Measurements from ENCODE around the gene NLGN1.
A peak's percentile ranks its signal among the peaks of the same experiment; 100 is the strongest.
"Not testable (repeated sequence)": the region's sequence is repeated elsewhere in the genome, so short reads cannot be mapped to it uniquely, and the experiment has no call there.

The NLGN1 gene

DNA sequence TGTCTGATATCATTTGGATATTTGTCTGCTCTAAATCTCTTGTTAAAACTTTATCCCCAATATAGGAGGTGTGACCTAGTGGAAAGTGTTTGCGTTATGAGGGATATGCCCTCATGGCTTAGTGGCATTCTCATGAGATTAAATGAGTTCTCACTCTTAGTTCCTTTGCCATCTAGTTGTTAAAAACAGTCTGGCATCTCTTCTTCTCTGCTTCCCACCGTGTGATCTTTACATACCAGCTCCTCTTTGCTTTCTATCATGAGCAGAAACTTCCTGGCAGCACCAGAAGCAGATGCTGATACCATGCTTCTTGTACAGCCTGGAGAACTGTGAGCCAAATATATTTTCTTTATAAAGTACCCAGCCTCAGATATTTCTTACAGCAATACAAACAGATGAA, 33.0 kb downstream of the NLGN1 start:
- no peak for DNase-seq

DNA sequence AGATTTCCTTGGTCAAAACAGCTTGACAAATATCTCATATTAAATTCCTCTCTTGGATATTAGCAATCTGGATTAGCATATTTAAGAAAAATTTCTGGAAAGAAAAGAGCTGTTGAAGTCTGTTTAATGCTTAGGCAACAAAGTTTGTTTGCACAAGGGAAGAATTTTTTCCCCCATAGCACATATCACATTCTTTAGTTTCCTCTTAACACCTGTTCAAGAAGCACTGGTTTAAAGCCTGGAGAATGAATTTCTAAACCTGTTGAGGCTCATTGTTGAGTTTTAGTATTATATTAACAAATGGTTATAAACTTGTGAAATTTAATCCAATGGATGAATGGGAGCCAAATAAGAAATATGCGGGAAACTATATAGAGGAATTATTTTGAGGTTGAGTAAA, 41.5 kb downstream of the NLGN1 start:
- no peak for DNase-seq

DNA sequence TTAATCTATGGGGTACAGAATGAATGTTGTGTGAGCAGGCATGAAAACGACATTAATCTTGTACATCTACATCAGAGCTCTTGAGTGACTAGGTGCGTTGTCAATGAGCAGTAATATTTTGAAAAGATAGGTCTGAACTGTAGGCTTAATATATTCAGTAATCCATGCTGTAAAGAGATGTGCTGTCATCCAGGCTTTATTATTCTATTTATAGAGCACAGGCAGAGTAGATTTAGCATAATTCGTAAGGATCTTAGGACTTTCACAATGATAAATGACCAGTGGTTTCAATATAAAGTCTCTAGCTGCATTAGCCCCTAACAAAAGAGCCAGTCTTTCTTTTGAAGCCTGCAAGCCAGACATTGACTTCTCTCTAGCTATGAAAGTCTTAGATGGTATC, 43.0 kb downstream of the NLGN1 start:
- DNase-seq: no peak

DNA sequence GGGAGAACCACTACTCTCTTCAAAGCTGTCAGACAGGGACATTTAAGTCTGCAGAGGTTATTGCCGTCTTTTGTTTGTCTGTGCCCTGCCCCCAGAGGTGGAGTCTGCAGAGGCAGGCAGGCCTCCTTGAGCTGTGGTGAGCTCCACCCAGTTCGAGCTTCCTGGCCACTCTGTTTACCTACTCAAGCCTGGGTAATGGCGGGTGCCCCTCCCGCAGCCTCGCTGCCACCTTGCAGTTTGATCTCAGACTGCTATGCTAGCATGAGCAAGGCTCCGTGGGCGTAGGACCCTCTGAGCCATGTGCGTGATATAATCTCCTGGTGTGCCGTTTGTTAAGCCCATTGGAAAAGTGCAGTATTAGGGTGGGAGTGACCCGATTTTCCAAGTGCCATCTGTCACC, 54.0 kb downstream of the NLGN1 start:
- DNase-seq: peak; percentile 20

DNA sequence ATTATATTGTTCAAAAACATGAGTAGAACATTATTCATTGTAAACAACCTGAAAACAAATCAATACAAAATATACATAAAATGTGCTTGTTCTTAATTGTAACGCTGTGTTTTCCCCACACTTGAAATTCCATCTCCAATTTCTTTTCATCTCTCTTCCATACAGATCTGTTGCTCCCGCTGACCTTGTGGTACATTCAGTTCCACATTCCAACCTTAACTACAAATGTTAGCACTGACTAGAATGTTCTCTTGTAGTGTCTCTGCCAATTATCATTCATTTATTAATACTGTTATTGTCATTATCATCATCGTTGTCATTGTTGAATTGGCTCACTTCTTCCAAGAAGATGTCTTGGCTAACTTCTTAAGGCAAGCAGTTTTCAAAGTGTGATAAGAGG, 65.7 kb downstream of the NLGN1 start:
- DNase-seq: no peak

DNA sequence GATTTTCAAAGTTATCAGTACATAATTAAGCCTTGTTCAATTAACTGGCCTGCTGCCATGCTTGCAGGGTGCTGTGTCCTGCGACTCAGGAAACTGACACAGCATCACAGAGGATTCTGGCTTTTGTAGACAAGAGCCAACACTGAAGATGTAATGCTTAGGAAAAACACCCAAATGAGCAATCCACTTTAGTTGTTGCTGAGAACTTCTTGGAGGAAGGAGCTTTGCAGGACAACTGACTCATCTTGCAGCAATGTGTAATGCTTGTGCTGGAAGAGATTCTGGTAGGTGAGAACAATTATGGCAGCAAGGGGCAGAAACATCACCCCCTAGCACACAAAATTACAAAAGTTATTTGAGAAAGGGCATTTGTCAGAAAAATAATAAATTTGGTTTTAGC, 67.6 kb downstream of the NLGN1 start:
- DNase-seq: no peak

DNA sequence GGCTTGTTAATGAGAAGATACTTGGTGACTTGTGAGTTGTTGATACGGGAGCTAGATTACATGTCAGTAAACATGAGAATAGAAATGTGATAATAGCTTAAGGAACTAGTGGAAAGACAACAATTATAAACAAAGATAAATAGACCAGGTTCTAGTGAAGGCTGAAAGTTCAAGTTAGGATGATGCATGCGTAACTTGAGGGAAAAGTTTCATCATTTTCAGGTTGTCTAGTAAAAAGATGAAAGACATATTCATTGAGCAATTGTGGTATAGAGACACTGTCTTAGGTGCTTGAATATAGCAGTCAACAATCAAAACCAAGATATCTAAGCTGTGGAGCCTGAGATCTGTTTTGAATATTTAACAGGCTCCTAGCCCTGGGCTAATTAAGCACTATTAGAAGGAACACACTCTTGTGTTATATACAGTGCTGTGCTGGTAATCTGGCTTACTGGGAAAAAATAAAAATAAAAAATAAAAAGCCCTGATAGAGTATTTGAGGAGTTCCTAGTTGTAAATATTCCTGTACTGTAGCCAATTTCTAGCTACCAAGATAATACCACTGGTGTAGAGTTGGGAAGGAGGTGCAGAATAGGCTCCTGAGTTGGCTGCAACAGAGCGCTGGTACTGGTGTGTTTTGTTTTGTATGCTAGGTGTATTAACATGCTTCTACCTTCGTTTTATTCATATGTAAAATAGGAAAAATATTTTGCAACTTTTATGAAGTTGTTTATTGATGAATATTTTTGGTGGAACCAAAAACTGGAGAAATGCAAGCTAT, 68.5 kb downstream of the NLGN1 start:
- DNase-seq: no peak

GRCh38 chr3:173467501-173467900, 70.0 kb downstream of the NLGN1 start:
- no peak for DNase-seq

DNA sequence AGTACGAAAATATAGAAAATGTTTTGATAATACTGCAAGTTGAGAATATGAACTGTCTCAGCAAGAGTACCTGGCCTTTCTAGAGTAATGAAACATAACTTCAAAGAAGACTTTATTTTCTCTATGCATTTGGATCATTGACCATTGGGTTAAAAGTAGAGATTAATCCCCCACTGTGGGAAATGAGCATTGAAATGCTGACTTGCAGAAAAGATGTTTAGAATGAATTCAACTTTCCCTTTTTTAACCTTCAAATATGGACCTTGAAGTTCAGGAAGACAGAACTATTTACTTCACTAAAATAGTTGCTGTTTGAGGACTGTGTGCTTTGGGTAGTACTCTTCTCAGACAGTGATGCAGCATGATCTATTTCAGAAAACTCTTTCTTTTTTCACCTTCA, 75.7 kb downstream of the NLGN1 start:
- no peak for DNase-seq

DNA sequence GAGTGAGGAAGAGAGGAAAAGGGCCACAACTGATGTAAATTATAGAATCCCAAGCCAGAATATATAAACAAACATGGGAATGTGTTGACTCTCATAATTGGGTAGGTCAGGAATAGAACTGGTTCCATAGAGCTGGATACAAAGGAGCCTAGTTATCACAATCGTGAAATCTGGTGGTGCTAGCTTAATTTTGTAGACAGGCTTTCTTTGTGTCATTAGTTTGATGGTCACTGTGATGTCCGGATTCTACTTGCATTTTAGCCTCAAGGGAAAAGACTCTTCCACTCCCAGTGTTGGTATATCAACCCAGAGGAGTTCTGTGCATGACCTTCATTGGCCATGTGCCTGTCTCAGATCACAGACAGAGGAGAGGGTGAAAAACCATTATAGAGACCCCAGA, 81.8 kb downstream of the NLGN1 start:
- DNase-seq: no peak

- DNase-seq: no peak
These were observed 104.5 kb downstream of the NLGN1 start for GRCh38 chr3:173501931-173502489.

GRCh38 chr3:173502983-173503568, 105.5 kb downstream of the NLGN1 start:
- peak; percentile 60 for DNase-seq

DNA sequence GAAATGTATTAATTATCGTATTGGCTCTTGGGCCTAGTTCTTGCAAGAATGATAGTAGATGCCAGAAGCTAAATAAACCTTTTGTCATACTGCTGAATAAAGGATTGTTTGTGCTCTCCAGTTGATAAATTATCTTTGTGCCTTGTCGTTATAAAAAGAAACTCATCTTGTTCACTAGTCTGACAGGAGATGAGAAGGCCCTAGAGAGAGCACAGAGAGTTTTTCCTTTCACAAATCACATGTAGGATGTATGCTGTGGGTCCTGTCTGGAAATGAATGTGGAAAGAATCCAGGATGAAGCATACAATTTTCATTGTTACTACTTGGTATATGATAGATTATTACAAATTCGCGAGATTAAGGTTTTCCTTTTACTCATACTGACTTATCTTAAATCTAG, 113.0 kb downstream of the NLGN1 start:
- DNase-seq: no peak

- no peak for DNase-seq
These were observed 115.6 kb downstream of the NLGN1 start for GRCh38 chr3:173513123-173513522.

GRCh38 chr3:173529062-173529711, 131.6 kb downstream of the NLGN1 start:
- peak; percentile 69 for DNase-seq

- peak; percentile 12 for DNase-seq
These were observed 134.1 kb downstream of the NLGN1 start for GRCh38 chr3:173531602-173532001.

- DNase-seq: peak; percentile 25
These were observed 140.9 kb downstream of the NLGN1 start for GRCh38 chr3:173538410-173538809.

GRCh38 chr3:173545590-173545989, 148.0 kb downstream of the NLGN1 start:
- not testable (repeated sequence) for DNase-seq

DNA sequence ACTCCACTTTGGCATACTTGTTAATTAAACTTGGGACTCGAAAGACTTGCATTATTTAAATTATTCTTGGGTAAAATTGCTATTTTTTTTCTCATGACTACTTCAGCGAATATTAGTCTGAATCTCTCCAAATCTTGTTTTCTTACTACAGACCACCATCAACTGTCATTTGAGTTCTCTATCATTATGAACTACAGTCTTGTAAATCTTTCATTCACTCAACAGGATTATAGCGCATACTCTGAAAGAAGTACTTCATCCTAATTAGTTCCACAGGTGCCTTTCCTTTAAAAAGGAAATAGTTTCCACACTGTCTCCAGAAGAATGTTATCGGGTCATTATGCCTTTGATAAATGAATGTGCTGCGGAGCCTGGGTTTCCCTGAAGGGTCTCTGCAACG, 149.5 kb downstream of the NLGN1 start:
- peak; percentile 45 for DNase-seq

DNA sequence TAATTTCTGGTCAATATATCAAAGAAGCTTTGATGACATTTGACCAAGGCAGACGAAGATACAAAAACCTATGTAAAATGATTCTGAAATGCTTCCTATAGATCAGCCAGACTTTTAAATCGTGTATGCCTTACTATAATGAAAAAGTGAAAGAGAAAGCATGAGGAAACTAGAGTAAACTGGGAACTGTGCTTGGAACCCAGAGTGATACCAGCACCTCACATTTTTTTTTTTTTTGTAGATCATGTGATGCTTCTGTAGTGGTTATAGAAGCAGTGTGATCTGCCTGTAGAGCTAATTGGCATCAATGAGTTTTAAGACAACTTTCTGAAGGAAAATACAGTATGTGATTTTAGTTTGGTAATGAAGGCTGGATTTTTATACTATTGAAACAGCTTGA, 150.7 kb downstream of the NLGN1 start:
- DNase-seq: no peak

GRCh38 chr3:173552526-173552925, 155.0 kb downstream of the NLGN1 start:
- DNase-seq: no peak

DNA sequence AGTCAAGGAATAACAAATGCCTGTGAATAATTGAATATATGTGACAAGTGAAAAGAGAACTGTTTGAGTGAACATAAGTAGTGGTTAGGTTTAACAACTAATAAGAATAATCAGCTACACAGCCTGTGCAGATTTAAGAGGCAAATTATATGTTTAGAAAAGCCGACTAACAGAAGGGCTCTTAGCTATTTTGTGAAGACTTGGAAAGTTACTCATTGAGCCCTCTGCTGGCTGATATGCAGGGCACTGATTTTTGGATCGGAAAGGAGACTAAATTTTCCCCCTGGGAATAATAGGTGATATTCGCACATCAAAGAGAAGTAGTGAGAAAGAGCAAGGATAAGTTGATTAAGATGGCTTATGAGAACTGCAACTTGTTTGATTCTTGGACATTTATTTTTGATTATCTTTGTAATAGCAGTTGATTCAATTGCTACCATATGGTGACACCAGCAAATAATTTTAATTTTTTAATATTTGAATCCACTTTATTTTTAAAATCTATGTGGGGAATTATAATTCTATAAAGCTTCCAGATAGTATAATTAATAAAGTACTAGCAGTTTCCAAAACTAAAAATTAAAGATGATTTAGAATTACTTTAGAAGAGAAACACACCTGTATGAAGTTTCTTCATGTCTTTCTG, 156.2 kb downstream of the NLGN1 start:
- DNase-seq: peak; percentile 72

GRCh38 chr3:173556546-173556945, 159.0 kb downstream of the NLGN1 start:
- DNase-seq: no peak

Measured in NCI-H82 (cell line).